ENCODE data around the gene GSTM3.

DNA sequence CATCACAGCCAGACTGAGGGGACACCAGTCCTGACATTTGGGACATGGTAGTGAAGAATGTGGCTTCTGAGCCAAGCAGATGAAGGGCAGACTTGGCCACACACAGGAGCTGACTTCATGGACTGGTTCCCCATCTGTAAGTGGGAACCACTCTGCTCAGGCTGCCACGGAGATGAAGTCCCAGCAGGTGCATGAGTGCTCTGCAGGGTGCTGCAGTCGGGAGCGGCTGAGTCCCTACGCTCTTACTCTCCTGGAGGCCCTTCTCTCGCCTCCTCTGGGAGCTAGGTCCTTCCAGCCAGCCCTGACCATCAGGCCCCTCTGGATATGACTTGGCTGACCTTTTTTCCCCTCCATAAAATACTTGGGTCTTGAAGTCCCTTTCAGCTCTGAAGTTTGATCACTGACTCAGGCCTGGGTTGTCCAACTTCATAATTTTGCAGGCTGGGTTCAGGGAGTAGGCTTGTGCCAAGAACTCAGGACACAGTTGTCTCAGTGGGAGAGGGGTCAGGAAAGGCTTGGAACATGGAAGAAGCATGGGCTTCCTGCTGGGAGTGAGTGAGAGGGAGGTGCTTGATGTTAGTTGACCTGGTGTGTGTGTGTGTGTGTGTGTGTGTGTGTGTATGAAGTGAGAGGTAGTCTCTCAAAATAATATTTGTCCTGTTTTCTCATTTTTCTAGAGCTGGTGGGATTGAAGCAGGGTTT, 43.9 kb upstream of the GSTM3 start:
- TF ChIP-seq EP300 (IDR thresholded peaks at IDR 0.05) (no peak), POLR2A (IDR thresholded peaks at IDR 0.05) (no peak)
- TF ChIP-seq, protein P1, sequence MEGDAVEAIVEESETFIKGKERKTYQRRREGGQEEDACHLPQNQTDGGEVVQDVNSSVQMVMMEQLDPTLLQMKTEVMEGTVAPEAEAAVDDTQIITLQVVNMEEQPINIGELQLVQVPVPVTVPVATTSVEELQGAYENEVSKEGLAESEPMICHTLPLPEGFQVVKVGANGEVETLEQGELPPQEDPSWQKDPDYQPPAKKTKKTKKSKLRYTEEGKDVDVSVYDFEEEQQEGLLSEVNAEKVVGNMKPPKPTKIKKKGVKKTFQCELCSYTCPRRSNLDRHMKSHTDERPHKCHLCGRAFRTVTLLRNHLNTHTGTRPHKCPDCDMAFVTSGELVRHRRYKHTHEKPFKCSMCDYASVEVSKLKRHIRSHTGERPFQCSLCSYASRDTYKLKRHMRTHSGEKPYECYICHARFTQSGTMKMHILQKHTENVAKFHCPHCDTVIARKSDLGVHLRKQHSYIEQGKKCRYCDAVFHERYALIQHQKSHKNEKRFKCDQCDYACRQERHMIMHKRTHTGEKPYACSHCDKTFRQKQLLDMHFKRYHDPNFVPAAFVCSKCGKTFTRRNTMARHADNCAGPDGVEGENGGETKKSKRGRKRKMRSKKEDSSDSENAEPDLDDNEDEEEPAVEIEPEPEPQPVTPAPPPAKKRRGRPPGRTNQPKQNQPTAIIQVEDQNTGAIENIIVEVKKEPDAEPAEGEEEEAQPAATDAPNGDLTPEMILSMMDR (IDR thresholded peaks at IDR 0.05), result no peak

Data from stomach (tissue), 4 donors.